GM18511 (cell line): ENCODE measurements around the gene NRXN3.

Source experiments
- ATAC-seq: cut with Tn5 transposase; IDR thresholded peaks from one replicate; pipeline ENCODE4 v1.9.1; 2021; ENCODE audit warnings: mild to moderate bottlenecking, moderate library complexity; ENCODE audit not compliant: unreplicated experiment

The NRXN3 gene

GRCh38 chr14:79483477-79484388, 1313.6 kb downstream of the NRXN3 start:
- ATAC-seq: no peak

- no peak for ATAC-seq
Measured at GRCh38 chr14:79487632-79488031, 1317.5 kb downstream of the NRXN3 start.

- ATAC-seq: no peak
Measured at GRCh38 chr14:79491161-79491560, 1321.0 kb downstream of the NRXN3 start.

- no peak for ATAC-seq
Measured at GRCh38 chr14:79493081-79493645, 1323.0 kb downstream of the NRXN3 start.

DNA sequence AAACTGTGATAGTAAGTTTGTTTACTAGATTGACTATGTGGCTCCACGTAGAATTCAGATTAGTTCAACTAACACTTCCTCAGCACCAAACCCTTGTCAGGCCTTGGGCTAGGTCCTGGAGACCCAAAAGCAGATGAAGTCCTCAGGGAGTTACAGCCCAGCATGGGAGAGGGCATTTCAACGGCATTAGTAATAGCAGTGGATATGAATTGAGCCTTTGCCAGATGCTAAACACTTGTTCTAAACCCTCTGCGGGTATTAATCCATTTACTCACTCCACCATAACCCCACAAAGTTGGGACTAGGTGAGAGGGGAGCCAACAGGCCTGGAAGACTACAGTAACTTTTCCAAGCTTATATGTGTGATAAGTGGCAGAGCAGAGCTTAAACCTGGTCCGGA, 1326.5 kb downstream of the NRXN3 start:
- ATAC-seq: no peak

DNA sequence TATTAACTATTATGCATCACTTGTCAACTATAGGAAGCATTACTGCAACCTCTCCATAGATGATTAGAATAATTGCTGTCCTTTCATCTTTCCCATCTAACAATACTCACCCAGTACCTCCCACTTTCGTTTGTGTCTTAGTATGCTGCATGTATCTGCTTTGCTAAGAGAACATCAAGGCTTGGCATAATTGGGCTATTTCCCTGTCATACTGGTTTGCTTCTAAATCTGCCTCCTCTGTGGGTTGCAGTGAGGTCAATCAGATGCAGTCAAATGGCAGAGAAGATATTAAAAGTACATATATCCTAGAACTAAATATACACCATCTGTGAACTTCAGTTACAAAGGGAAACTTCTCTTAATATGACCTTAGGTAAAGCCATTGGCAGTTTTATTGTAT, 1330.3 kb downstream of the NRXN3 start:
- no peak for ATAC-seq

DNA sequence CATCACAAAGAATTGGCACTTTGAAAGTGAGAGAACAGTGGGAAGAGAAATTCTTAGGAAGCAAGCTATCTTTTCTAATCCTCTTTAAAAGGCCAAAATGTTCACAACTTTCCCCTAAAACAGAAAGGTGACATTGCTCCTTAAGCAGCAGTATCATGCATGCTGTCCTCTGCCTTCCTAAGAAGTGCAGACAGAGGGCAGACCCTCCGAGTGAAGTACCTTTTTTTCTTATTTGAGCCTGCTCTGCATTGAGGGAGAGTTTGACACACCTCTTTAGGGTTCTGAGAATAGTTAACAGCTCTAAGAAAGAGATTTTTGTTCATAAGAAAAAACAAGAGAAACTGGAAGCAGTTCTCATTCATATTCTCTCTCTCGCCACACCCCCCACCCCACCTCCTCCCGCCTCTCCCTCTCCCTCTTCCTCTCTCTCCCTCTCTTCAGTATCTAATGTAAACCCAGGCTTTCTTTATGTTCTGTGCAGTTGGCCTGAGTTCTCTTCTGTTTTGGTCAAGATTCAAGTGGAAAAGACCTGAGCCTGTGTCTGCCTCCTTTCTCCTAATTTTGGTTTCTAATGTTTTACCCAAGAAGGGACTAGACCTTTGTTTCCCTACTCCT, 1332.1 kb downstream of the NRXN3 start:
- no peak for ATAC-seq

DNA sequence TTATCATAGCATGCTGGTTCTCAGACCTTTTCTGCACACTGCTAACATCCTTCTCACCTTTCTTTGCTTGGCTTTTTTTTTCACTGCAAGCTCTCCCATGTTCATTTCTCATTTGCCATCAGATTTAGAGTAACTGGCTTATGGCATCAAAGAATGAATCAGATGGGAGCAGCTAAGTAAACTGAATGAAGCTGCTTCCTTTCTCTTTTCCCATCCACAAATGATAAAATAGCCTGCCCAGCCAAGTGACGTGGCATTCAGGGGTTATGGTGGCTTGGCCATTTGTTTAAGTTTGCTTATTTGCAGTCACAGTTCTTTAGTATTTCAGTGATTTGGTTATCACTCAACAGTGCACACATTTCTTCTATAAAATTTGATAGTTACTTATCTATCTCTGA, 1332.6 kb downstream of the NRXN3 start:
- no peak for ATAC-seq

GRCh38 chr14:79510659-79511058, 1340.5 kb downstream of the NRXN3 start:
- no peak for ATAC-seq

DNA sequence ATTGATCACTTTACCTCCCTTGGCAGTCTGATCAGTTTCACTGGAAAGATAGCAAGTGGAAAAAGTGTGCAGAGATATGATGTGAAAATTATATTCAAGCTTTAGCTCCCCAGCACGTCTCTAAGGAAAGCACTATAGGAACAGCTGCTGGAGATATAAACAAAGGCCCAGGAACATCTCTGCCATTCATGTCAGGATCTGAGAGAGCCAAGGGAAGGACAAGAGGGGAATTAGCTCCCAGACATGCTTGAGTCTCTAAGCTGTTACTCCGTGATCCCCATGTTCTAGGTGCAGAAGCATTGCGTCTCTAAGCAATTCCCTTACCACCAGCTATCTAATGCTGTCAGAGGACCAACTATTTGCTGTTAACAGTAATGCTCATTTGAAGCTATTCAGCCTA, 1341.0 kb downstream of the NRXN3 start:
- ATAC-seq: no peak

GRCh38 chr14:79513446-79513845, 1343.3 kb downstream of the NRXN3 start:
- no peak for ATAC-seq

DNA sequence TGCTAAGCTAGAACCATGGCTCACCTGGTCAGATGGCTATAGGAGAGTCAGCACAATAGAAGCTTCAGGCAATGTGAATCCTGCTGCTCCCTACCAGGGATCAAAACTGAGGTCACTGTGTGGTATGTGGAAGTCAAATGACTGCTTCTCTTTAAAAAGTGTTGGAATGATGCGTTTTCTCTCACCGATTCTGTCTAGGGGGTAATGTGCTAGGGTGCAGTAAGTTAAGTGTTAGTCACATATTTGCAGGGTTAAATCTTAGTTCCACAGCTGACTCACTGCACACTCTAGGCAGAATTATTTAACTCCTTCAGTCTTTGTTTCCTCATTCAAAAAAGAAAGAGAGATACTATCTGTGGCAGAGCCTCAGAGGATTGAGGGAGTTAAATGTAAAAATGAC, 1344.5 kb downstream of the NRXN3 start:
- ATAC-seq: no peak

- no peak for ATAC-seq
Measured at GRCh38 chr14:79515158-79515557, 1345.0 kb downstream of the NRXN3 start.

DNA sequence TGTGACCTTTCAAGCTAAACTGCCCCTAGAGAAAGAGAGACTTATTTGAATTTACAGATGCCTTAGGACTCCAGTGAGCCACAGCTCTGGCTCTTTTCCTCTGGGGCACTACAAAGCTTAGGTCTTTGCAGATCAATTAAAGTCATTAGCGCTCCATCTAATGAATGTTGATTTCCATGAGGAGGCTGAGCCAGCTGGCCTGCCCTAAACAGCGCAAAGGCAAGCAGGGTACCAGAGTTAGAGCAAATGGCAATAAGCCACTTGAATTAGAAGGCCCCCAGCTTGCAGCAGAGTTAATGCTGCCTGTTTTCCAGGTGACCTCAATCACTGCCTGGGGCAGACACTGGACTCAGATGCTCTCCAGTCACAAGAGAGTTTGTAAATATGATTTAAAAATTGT, 1345.8 kb downstream of the NRXN3 start:
- no peak for ATAC-seq

GRCh38 chr14:79525416-79525815, 1355.2 kb downstream of the NRXN3 start:
- ATAC-seq: no peak

DNA sequence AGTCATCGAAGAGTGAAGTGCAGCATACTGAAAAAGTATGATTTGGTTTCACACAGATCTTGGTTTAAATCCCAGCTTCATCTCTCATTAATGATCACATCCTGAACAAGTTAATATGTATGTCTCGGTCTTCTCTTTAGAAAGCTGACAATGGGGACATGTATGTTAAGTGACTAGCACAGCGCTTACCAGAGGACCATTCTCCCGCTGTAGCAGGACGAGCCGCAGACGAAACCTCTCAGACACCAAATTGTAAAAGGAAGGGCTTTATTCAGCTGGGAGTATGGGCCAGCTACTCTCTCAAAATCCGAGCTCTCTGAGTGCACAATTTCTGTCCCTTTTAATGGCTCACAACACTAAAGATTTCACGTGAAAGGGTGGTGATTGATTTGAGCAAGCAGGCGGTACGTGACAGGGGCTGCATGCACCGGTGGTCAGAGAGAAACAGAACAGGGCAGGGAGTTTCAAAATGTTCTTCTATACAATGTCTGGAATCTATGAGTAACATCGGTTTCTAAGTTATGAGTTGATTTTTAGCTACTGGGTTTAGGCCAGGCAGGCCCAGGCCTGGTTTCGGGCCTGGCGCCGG, 1358.7 kb downstream of the NRXN3 start:
- ATAC-seq: no peak

DNA sequence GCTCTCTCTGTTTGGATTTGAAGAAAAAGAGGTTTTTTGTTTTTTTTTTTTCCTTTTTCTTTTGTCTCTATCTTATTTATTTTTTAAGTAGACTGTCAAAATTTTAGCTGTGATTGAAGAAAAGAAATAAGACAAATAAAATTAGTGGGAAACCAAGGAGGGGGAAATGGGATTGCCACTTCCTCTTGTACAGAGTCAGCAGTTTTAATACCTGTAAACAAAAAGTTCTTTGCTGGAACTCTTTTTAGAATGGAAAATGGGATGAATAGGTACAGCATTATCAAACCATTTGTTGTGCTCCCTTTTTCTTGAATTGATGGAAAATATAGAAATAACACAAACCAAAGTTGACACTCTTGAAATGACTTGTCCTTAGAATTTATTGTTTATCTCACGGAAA, 1360.4 kb downstream of the NRXN3 start:
- no peak for ATAC-seq

- no peak for ATAC-seq
Measured at GRCh38 chr14:79534703-79535353, 1364.7 kb downstream of the NRXN3 start.

GRCh38 chr14:79540394-79540793, 1370.2 kb downstream of the NRXN3 start:
- no peak for ATAC-seq

- ATAC-seq: no peak
Measured at GRCh38 chr14:79542121-79542520, 1371.9 kb downstream of the NRXN3 start.

GRCh38 chr14:79543348-79543747, 1373.2 kb downstream of the NRXN3 start:
- ATAC-seq: no peak
